Measurements from ENCODE around the gene GPX7. TPM values are rescaled to one million over a fixed set of nuclear protein-coding genes. Genes with fewer than 3 reads are reported as not detected.

Gene GPX7
- total RNA-seq, 4 donors from 2014 or later = 10.3 to 19.2 (median 17.0) TPM

DNA sequence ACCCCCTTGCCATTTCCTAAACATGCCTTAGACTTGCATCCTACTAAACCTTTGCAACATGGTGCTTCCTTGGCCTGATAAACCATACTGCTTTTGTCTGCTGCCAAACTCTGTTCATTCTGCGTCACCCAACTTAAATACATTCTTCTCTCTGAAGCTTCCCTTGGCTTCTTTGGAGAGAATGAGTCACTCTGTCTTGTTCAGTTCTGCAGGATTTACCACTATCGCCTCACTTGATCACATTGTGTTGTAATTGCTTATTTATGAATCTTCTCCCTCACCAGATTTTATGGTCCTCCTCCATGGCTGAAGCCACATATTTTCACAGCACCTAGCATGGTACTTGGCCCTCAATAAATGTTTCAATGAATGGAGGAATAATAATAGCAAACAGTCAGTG is 27.6 kb upstream of the GPX7 start:
- TF ChIP-seq, protein P1, sequence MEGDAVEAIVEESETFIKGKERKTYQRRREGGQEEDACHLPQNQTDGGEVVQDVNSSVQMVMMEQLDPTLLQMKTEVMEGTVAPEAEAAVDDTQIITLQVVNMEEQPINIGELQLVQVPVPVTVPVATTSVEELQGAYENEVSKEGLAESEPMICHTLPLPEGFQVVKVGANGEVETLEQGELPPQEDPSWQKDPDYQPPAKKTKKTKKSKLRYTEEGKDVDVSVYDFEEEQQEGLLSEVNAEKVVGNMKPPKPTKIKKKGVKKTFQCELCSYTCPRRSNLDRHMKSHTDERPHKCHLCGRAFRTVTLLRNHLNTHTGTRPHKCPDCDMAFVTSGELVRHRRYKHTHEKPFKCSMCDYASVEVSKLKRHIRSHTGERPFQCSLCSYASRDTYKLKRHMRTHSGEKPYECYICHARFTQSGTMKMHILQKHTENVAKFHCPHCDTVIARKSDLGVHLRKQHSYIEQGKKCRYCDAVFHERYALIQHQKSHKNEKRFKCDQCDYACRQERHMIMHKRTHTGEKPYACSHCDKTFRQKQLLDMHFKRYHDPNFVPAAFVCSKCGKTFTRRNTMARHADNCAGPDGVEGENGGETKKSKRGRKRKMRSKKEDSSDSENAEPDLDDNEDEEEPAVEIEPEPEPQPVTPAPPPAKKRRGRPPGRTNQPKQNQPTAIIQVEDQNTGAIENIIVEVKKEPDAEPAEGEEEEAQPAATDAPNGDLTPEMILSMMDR (IDR thresholded peaks at IDR 0.05; ENCODE audit: low read depth) = no peak

DNA sequence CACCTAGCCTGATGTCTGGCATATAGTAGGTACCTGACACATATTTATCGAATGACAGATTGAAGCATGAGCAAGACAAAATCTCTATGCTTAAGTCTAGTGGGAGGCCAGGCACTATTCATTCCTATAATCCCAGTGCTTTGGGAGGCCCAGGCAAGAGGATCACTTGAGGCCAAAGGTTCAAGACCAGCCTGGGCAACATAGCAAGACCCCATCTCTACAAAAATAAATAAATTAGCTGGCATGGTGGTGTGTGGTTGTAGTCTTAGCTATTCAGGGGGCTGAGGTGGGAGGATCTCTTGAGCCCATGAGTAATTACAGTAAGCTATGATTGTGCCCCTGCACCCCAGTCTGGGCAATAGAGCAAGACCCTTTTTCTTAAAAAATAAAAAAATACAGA is 26.1 kb upstream of the GPX7 start:
- TF ChIP-seq, protein P1 (IDR thresholded peaks at IDR 0.05; ENCODE audit: low read depth) = no peak

DNA sequence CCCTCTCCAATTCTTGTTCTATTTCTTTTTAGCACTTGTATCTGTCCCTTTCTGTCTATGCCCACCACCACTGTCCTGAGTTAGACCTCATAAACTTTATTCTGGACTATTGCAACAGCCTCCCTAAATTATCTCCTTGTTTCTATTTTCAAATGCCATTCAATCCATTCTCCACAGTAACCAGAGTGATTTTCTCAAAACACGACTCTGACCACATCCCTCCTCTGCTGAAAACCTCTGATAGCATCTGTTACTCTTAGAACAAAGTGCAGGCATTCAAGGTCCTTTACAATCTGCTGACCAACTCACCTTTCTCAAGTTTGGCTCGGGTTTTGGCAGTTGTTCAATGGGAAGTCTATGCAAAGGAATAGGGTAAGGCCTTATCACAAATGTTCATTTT is 22.8 kb upstream of the GPX7 start:
- TF ChIP-seq, protein P1 (IDR thresholded peaks at IDR 0.05; ENCODE audit: low read depth) = no peak

DNA sequence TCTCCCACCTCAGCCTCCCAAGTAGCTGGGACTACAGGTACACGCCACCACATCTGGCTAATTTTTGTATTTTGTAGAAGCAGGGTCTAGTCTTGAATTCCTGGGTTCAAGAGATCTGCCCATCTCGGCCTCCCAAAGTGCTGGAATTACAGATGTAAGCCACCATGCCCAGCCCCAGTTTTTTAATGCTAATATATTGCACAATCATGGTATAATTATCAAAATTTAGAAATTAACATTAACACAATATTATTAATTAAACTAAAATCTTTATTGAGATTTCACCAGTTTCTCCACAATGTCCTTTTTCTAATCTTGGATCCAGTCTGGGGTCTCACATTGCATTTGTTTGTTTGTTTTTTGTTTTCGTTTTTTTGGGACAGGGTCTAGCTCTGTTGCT is 21.9 kb upstream of the GPX7 start:
- TF ChIP-seq, protein P1 (IDR thresholded peaks at IDR 0.05; ENCODE audit: low read depth) = no peak

DNA sequence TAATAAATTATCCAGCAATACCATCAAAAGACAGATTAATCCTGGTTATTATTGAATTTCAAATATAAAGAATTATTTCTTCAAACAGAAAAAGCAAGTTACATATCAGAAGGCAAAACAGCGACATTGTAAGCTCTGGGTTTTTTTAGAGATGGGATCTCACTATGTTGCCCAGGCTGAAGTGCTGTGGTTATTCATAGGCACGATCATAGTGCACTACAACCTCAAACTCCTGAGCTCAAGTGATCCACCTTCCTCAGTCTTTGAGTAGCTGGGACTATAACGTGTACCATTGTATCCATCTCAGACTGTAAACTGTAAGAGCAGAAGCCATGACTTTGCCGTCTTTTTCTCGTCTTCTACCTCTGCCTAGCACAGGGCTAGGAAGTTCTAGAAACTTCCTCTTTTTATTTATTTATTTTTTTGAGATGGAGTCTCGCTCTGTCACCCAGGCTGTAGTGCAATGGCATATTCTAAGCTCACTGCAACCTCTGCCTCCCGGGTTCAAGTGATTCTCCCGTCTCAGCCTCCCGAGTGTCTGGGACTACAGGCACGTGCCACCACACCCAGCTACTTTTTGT is 20.0 kb upstream of the GPX7 start:
- TF ChIP-seq, protein P1 (IDR thresholded peaks at IDR 0.05; ENCODE audit: low read depth) = no peak

DNA sequence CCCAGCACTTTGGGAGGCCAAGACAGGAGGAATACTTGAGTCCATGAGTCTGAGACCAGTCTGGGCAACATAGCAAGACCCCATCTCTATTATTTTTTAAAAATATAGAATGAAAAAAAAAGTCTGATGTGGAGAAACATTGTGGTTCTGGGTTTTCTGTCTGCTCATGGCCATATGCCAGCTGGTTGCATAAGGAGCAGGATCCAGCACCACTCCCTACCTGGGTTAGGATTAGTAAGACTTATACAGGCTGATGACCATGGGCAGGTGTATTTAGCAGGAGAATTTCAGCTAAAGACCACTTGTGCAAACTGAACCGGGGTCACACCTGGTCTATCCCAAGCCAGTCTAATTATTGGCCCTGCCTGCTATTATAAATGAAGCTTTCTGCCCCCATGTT is 16.7 kb upstream of the GPX7 start:
- TF ChIP-seq, protein P1 (IDR thresholded peaks at IDR 0.05; ENCODE audit: low read depth) = no peak

DNA sequence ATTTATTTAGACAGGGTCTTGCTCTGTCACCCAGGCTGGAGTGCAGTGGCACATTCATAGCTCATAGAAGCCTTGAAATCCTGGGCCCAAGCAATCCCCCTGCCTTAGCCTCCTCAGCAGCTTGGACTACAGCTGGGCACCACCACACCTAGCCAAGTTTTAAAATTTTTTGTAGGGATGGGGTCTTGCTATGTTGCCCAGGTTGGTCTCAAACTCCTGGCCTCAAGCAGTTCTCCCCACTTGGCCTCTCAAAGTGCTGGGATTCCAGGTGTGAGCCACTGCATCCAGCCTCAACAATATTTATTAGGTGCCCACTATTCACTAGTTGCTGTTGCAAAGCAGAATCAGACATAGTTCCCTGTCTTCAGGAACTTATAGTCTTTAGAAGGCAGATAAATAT is 14.1 kb upstream of the GPX7 start:
- TF ChIP-seq, protein P1 (IDR thresholded peaks at IDR 0.05; ENCODE audit: low read depth) = no peak
